ENCODE measurements around the gene EEF2K.

- TF ChIP-seq POLR2AphosphoS5 (IDR thresholded peaks at IDR 0.05; ENCODE audit: low read depth, low read length), result no peak
- TF ChIP-seq, protein P1, sequence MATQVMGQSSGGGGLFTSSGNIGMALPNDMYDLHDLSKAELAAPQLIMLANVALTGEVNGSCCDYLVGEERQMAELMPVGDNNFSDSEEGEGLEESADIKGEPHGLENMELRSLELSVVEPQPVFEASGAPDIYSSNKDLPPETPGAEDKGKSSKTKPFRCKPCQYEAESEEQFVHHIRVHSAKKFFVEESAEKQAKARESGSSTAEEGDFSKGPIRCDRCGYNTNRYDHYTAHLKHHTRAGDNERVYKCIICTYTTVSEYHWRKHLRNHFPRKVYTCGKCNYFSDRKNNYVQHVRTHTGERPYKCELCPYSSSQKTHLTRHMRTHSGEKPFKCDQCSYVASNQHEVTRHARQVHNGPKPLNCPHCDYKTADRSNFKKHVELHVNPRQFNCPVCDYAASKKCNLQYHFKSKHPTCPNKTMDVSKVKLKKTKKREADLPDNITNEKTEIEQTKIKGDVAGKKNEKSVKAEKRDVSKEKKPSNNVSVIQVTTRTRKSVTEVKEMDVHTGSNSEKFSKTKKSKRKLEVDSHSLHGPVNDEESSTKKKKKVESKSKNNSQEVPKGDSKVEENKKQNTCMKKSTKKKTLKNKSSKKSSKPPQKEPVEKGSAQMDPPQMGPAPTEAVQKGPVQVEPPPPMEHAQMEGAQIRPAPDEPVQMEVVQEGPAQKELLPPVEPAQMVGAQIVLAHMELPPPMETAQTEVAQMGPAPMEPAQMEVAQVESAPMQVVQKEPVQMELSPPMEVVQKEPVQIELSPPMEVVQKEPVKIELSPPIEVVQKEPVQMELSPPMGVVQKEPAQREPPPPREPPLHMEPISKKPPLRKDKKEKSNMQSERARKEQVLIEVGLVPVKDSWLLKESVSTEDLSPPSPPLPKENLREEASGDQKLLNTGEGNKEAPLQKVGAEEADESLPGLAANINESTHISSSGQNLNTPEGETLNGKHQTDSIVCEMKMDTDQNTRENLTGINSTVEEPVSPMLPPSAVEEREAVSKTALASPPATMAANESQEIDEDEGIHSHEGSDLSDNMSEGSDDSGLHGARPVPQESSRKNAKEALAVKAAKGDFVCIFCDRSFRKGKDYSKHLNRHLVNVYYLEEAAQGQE (IDR thresholded peaks at IDR 0.05; ENCODE audit: insufficient read depth in 1 of 2, low read depth in 2 of 2, low read length in 2 of 2), result no peak
- no peak for TF ChIP-seq SIN3A (IDR thresholded peaks at IDR 0.05; ENCODE audit: borderline replicate concordance, insufficient read depth, low read length)
- no peak for TF ChIP-seq TAF1 (IDR thresholded peaks at IDR 0.05; ENCODE audit: borderline replicate concordance, insufficient read depth, low read length)
- no peak for TF ChIP-seq FOXP2 (optimal IDR thresholded peaks at IDR 0.05; ENCODE audit: borderline replicate concordance, extremely low read depth, extremely low read length, insufficient read depth)
Observed at GRCh38 chr16:22229889-22230288, 23.8 kb downstream of the EEF2K start.
